Osteocyte (in vitro differentiated cells): ENCODE measurements around the gene SF3A1. TPM values are rescaled to one million over a fixed set of nuclear protein-coding genes. Genes with fewer than 3 reads are reported as not detected.
A peak's percentile ranks its signal among the peaks of the same experiment; 100 is the strongest.

ENCODE experiments used
- DNase-seq: peaks from one replicate; pipeline ENCODE4 v3.0.0; 2021; ENCODE audit warnings: mixed read lengths; ENCODE audit not compliant: unreplicated experiment; ENCODE audit errors: extremely low spot score
- H3K27ac Mint-ChIP-seq: one replicate; pipeline ENCODE4 v1.8.0; 2021; ENCODE audit warnings: mild to moderate bottlenecking, mixed read lengths; ENCODE audit not compliant: unreplicated experiment
- H3K27me3 Mint-ChIP-seq: one replicate; pipeline ENCODE4 v1.8.0; 2021; ENCODE audit warnings: mixed read lengths; ENCODE audit not compliant: unreplicated experiment
- H3K36me3 Mint-ChIP-seq: one replicate; pipeline ENCODE4 v1.8.0; 2021; ENCODE audit warnings: mixed read lengths; ENCODE audit not compliant: unreplicated experiment
- H3K4me1 Mint-ChIP-seq: one replicate; pipeline ENCODE4 v1.8.0; 2021; ENCODE audit warnings: mixed read lengths; ENCODE audit not compliant: unreplicated experiment
- H3K4me3 Mint-ChIP-seq: one replicate; pipeline ENCODE4 v1.8.0; 2021; ENCODE audit warnings: mild to moderate bottlenecking, moderate library complexity, mixed read lengths; ENCODE audit not compliant: unreplicated experiment
- H3K9me3 Mint-ChIP-seq: one replicate; pipeline ENCODE4 v1.8.0; 2021; ENCODE audit warnings: mixed read lengths; ENCODE audit not compliant: unreplicated experiment
- CTCF ChIP-seq: fragments of 200-600 bp; sonication (generic); IDR thresholded peaks from 2 replicates; pipeline ENCODE4 v1.5.0; 2021; ENCODE audit warnings: antibody characterized with exemption, mild to moderate bottlenecking, moderate library complexity
- total RNA-seq: library from RNA; stranded (reverse); gene quantifications from 2 replicates; pipeline ENCODE4 v1.2.1, GENCODE V29; 2021

SF3A1 gene
- total RNA-seq, 1 donor from 2014 or later: 170 TPM

DNA sequence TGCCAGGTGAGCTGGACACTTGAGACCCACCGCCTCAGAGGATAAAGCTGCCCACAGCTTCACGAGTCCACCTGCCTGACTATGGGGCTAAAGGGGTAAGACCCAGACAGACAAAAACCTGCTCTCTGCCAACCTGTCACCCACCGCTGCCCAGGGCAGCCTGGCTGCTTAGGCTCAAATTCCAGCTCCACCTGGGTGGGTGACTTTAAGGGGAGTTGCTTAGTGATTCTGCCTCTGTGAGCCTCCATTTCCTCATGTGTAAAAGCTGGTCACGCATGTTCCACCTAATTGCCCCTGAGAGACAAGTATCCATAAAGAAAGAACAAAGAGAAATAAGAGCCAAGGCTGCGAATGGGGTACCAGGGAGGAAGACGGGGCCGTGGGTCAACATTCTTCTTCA is 63.7 kb downstream of the SF3A1 start:
- Mint-ChIP-seq H3K4me1 (peaks cover 28% of the 10 kb centered on the region), H3K9me3 (no peaks in the 10 kb centered on the region), H3K27me3 (no peaks in the 10 kb centered on the region), H3K4me3 (no peak overlapping the region), H3K27ac (no peak overlapping the region), H3K36me3 (peaks cover 16% of the 10 kb centered on the region)
- no peak for DNase-seq
- TF ChIP-seq CTCF: no peak

DNA sequence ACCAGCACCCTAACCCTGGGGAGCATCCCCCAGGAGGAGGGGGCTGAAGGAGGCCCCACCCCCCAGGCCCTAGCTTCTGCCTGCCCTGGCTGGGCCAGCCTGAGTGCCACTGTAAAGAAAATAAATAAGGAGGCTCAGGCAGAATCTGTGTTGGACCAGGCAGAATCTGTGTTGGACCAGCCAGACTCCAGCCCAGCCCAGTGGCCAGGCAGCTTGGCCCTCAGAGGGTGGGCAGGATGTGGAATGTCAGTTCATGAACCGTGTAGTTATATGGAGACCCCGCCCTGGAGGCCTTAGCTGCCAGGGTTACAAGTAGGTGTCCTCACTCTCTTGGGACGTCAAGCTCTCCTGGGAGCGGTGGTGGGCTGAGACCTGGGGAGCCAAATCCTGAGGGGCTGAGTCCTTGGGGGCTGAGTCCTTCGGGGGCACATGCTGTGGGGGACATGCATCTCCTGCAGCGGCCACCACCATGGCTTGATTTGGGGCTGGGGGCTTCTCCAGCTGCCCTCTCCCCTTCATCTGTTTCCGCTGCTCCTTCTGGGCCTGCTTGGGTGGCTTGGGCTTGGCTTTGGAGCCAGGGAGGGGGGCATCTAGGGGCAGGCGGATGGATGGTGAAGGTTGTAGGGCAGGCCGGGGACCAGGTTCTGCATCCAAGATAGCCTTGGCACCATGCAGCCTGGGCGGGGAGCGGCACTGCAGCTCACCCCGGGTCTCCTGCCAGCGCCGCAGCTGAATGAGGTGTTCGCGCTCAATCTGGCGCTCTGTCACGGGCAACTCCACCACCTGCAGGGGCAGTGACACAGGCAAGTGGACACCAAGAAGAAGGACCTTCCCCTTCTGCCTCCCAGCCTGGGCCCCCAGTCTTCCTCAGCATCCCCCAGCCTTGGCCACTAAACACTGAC is 64.4 kb downstream of the SF3A1 start:
- Mint-ChIP-seq H3K4me3 (no peak overlapping the region), H3K4me1 (peaks cover 31% of the 10 kb centered on the region), H3K27ac (no peak overlapping the region), H3K9me3 (no peaks in the 10 kb centered on the region), H3K36me3 (peaks cover 13% of the 10 kb centered on the region), H3K27me3 (no peaks in the 10 kb centered on the region)
- no peak for DNase-seq
- TF ChIP-seq CTCF: no peak

- Mint-ChIP-seq H3K9me3 (no peaks in the 10 kb centered on the region), H3K27me3 (no peaks in the 10 kb centered on the region), H3K27ac (peak overlapping the region; percentile 81), H3K4me3 (no peak overlapping the region), H3K36me3 (peaks cover 5% of the 10 kb centered on the region), H3K4me1 (peaks cover 31% of the 10 kb centered on the region)
- no peak for DNase-seq
- no peak for TF ChIP-seq CTCF
Observed at GRCh38 chr22:30291058-30291892, 65.4 kb downstream of the SF3A1 start.

- H3K9me3 Mint-ChIP-seq: no peaks in the 10 kb centered on the region
Observed at GRCh38 chr22:30290342-30291057, 66.2 kb downstream of the SF3A1 start.

More at GRCh38 chr22:30290342-30291057, 66.2 kb downstream of the SF3A1 start:
- no peak for TF ChIP-seq CTCF
- Mint-ChIP-seq H3K27ac (peak overlapping the region; percentile 81), H3K27me3 (no peaks in the 10 kb centered on the region), H3K4me1 (peaks cover 31% of the 10 kb centered on the region), H3K4me3 (peak overlapping the region; percentile 73), H3K36me3 (peaks cover 5% of the 10 kb centered on the region)
- DNase-seq: no peak
